Measurements from ENCODE around the gene ANG.

Gene ANG

DNA sequence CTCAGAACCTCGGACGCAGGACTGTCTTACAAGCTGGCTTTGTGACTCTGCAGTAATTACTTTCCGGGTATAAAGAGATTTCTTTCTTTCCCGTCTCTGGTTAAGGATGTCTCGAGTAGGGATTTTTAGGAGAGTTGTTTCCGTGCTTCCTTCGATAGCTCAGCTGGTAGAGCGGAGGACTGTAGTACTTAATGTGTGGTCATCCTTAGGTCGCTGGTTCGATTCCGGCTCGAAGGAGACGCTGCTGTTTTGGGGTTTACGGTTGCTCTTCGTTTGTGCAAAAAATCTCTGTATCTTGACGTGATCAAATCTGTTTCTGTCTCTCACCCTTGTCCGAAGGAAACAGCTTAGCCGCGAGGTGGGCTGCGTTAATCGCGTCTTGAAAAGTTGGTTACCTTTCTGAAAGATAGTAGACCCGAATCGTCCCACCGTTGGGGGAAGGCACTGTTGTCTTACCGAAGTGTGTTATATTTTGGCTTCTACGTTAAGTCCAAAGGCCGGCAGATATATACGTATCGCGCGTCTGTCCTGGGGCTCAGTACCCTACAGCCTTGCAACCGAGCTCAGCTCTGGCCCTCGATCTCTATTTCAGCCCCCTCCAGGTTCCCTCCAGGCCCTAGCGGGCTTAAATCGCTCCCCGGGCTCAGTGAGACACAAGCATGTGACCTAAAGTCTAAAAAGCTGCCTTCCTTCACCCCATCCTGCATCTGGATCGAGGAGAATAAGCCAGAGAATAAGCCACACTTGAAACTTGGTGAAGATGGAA is 5.3 kb upstream of the ANG start:
- no peaks in the 10 kb centered on the region for H3K27me3 ChIP-seq (ENCODE audit: control insufficient read depth in 2 of 2, insufficient read depth in 2 of 2, low read length in 2 of 2)
- no peaks in the 10 kb centered on the region for H3K9me3 ChIP-seq (ENCODE audit: control insufficient read depth in 2 of 2, low read length in 2 of 2)
- H3K9ac ChIP-seq (ENCODE audit: low read depth in 1 of 2, low read length in 2 of 2): peak overlapping the region; percentile 99
- peak overlapping the region; percentile 99 to 100 for H3K27ac ChIP-seq (ENCODE audit: low read depth in 2 of 2, low read length in 2 of 2)
- peaks cover 45 to 56% of the 10 kb centered on the region in 2 donors for H3K4me1 ChIP-seq (ENCODE audit: control insufficient read depth in 2 of 2, insufficient read depth in 2 of 2, low read length in 2 of 2)
- peak overlapping the region; percentile 91 to 96 for H3K4me3 ChIP-seq (ENCODE audit: low read length in 2 of 2)
- H3K36me3 ChIP-seq (ENCODE audit: control insufficient read depth in 2 of 2, insufficient read depth in 2 of 2, low read length in 2 of 2): no peaks in the 10 kb centered on the region

DNA sequence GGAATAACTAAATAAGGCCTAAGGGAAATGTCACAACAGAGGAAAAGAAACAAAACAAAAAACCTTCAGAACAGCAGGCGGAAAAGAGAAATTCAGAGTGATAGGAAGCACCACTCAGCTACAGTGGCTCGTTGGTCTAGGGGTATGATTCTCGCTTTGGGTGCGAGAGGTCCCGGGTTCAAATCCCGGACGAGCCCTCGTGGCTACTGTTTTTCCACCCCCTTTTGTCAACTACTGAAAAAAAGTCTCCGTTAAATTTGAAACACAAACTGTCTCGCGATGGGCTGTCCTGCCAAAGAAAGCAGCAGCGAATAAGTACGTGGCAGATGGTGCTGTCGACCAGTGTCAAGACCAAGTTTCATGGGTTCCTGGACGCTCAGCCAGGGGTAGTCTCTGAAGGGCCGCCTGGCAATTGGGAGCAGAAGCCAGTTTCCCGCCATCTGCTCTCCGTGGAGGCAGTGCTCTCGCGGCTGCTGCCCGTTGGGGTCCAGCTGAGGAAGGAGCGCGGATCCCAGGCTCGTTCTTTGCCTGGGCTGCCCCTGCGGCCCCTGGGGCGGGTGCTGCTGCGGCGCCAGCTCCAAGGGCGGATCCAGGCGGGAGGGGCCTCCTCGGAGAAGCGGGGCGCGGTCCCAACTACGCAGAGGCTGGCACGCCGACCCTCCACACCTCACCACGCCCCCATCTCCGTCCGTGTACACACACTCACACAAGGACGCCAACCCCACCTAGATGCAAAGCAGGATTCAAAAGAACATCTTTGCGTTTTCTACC is 4.5 kb upstream of the ANG start, which contains the start of gene RNASE4:
Gene RNASE4 (plus strand): TSS at position 670 of the 771 bp plus-strand sequence. CDS start 14,812 bp downstream, outside the sequence.
- H3K4me1 ChIP-seq (ENCODE audit: control insufficient read depth in 2 of 2, insufficient read depth in 2 of 2, low read length in 2 of 2): peaks cover 45 to 64% of the 10 kb centered on the region in 2 donors
- no peaks in the 10 kb centered on the region for H3K27me3 ChIP-seq (ENCODE audit: control insufficient read depth in 2 of 2, insufficient read depth in 2 of 2, low read length in 2 of 2)
- no peaks in the 10 kb centered on the region for H3K36me3 ChIP-seq (ENCODE audit: control insufficient read depth in 2 of 2, insufficient read depth in 2 of 2, low read length in 2 of 2)
- H3K9me3 ChIP-seq (ENCODE audit: control insufficient read depth in 2 of 2, low read length in 2 of 2): no peaks in the 10 kb centered on the region
- peak within 1 kb of the TSS; percentile 99 for H3K9ac ChIP-seq (ENCODE audit: low read depth in 1 of 2, low read length in 2 of 2)
- peak within 1 kb of the TSS; percentile 91 to 96 for H3K4me3 ChIP-seq (ENCODE audit: low read length in 2 of 2)
- peak within 1 kb of the TSS; percentile 99 to 100 for H3K27ac ChIP-seq (ENCODE audit: low read depth in 2 of 2, low read length in 2 of 2)

DNA sequence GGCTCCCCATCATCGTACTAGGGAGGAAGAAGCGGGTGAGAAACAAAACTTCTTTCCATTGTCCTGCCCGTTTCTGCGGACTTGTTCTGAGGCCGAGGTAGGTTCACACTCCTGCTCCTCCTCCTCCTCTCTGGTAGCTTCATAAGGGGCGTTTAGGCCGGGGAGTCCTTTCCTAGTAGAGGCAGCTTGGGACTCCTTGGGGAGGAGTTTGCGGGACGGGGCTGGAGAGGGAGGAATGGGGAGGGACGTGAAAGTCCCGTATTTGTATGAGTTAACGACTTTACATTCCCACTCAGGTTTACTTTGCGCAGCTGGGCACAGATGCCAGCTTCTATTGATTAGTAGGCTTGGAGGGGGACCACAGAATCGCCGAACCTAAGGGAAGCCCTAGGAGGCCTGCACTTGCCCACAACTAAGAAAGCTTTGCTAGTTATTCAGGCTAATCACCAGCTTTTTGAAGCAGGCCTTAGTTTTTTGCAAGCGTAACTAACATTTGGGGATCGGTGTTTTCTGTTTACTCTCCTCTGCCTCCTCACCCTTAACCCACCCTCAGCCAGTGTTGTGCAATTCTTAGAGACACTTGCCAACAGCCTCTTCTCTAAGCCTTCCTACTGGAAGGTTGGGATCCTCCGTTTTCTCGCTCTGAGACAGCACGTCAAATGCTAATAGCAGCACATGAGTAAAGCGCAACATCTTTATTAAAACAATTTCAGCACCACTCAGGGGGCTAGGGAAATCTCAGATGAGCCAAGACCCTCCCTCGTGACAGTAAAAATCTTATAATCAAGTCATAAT is 3.7 kb upstream of the ANG start:
- peak overlapping the region; percentile 99 to 100 for H3K27ac ChIP-seq (ENCODE audit: low read depth in 2 of 2, low read length in 2 of 2)
- H3K27me3 ChIP-seq (ENCODE audit: control insufficient read depth in 2 of 2, insufficient read depth in 2 of 2, low read length in 2 of 2): no peaks in the 10 kb centered on the region
- H3K9ac ChIP-seq (ENCODE audit: low read depth in 1 of 2, low read length in 2 of 2): peak overlapping the region; percentile 99
- peaks cover 0 to 3% of the 10 kb centered on the region in 2 donors for H3K36me3 ChIP-seq (ENCODE audit: control insufficient read depth in 2 of 2, insufficient read depth in 2 of 2, low read length in 2 of 2)
- peaks cover 45 to 66% of the 10 kb centered on the region in 2 donors for H3K4me1 ChIP-seq (ENCODE audit: control insufficient read depth in 2 of 2, insufficient read depth in 2 of 2, low read length in 2 of 2)
- H3K4me3 ChIP-seq (ENCODE audit: low read length in 2 of 2): peak overlapping the region; percentile 91 to 96
- H3K9me3 ChIP-seq (ENCODE audit: control insufficient read depth in 2 of 2, low read length in 2 of 2): no peaks in the 10 kb centered on the region

DNA sequence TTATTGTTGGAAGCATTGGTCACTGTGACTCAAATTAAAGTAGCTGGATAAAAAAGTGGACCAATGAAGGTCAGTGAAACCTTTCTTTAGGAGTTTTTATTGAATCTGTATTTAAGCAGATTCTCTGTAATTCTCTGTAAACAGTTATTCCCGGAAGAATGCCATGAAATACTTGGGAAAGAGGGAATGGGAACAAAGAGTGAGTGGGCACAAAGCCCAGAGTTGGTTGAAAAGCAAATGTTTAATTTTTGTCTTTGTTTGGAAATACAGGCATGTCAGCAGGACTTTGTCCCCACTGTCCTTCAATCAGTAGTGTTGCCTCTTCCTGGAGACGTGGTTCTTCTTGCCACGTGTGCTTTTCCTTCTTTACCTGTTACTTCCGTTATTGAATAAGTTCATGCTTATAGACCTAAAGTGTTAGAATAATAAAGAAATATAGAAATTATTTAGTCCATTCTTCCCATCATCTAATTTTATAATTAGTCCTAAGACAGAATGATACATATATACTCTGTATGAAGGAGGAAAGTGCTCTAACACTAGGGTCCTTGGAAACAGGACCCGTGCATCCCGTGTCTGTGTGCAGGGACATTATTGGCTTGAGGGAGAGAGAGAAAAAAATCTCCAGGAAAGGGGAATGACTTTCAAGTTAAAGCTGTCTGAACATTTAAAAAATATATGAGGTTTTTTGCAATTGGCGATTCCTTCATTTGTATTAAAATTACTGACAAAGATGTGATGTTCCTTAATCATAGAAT is 2.0 kb upstream of the ANG start:
- H3K27me3 ChIP-seq (ENCODE audit: control insufficient read depth in 2 of 2, insufficient read depth in 2 of 2, low read length in 2 of 2): no peaks in the 10 kb centered on the region
- peaks cover 0 to 3% of the 10 kb centered on the region in 2 donors for H3K36me3 ChIP-seq (ENCODE audit: control insufficient read depth in 2 of 2, insufficient read depth in 2 of 2, low read length in 2 of 2)
- peak overlapping the region; percentile 99 to 100 for H3K27ac ChIP-seq (ENCODE audit: low read depth in 2 of 2, low read length in 2 of 2)
- peak overlapping the region in 1 of 2 donors; percentile 99 for H3K9ac ChIP-seq (ENCODE audit: low read depth in 1 of 2, low read length in 2 of 2)
- H3K9me3 ChIP-seq (ENCODE audit: control insufficient read depth in 2 of 2, low read length in 2 of 2): no peaks in the 10 kb centered on the region
- H3K4me1 ChIP-seq (ENCODE audit: control insufficient read depth in 2 of 2, insufficient read depth in 2 of 2, low read length in 2 of 2): peaks cover 34 to 52% of the 10 kb centered on the region in 2 donors
- peak overlapping the region; percentile 43 to 60 for H3K4me3 ChIP-seq (ENCODE audit: low read length in 2 of 2)

DNA sequence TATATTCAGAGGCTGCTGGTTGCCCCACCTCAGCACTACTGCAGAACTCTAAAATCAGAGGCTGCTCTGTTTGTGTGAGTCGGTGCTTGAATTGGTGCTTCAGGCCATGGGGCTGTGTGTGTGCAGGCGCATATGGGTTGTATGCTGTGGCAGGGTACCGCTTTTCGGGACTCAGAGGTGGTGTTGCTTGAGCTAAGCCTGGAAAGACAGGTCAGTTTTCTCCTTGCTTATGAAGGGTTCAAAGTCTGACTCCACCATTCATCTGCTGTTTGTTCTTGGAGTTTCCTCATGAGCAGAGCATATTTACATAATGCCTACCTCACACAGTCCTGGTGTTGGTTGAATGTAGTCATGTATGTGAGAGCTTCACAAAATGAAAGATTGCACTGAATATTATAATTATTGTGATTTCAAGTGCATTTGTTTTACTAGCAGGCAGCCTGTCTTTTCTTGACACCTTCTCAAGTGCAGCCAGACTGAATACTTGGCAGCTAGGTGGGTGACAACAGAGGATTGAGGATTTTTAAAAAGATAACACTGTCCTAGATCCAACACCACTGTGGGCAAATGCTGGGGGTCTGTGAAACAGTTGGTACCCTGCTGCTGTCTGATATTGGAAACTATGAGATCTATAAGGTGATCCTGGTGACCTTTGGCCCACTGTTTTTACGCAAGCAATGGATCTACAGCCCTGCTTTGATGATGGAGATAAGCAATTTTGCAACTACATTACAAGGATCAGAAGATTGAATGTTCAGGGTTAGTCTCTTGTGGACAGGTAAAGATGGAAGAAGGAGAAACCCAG is 1.0 kb upstream of the ANG start:
- Histone ChIP-seq H3K4me3 (ENCODE audit: low read length in 2 of 2) (peak overlapping the region; percentile 34 to 60), H3K27ac (ENCODE audit: low read depth in 2 of 2, low read length in 2 of 2) (peak overlapping the region; percentile 87 to 99), H3K27me3 (ENCODE audit: control insufficient read depth in 2 of 2, insufficient read depth in 2 of 2, low read length in 2 of 2) (no peaks in the 10 kb centered on the region), H3K9ac (ENCODE audit: low read depth in 1 of 2, low read length in 2 of 2) (peak overlapping the region; percentile 61 to 99), H3K36me3 (ENCODE audit: control insufficient read depth in 2 of 2, insufficient read depth in 2 of 2, low read length in 2 of 2) (peaks cover 0 to 3% of the 10 kb centered on the region in 2 donors), H3K9me3 (ENCODE audit: control insufficient read depth in 2 of 2, low read length in 2 of 2) (no peaks in the 10 kb centered on the region), H3K4me1 (ENCODE audit: control insufficient read depth in 2 of 2, insufficient read depth in 2 of 2, low read length in 2 of 2) (peaks cover 29 to 50% of the 10 kb centered on the region in 2 donors)

DNA sequence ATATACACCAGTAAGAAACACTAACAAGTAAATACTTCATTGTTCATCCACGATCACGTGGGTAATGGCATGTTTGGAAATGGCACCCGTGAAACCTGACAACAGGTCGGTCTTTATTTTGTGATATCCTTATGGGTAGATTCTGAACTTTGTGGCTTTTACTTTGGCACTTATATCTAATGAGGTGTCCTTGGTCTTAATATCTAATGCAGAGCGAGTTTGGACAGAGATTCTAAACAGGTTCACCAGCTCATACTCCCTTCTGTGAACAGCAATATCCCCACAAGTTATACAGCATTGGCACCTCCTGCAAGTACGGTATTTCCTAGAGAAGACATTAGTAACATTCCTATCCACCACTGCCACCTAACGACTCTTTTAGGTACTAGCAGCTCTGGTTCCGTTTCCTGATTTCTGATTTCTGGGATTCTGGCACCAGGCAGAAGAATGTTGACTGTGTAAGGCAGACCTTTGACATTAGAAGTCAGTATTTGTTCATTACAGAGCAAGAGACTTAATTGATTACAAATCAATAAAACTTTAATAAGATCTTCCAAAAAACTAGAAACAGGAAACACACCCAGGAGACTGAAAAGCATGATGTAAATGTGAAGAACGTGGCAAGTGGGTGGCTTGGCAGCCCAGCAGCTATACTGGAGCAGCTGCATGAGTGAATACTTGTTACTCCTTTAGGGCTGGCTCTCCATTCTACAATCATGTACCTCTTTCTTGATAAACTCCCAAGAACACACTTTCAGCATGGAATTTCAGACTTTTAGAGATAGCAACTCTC is 2.5 kb downstream of the ANG start:
- peaks cover 7 to 10% of the 10 kb centered on the region in 2 donors for H3K36me3 ChIP-seq (ENCODE audit: control insufficient read depth in 2 of 2, insufficient read depth in 2 of 2, low read length in 2 of 2)
- no peak overlapping the region for H3K4me3 ChIP-seq (ENCODE audit: low read length in 2 of 2)
- H3K27me3 ChIP-seq (ENCODE audit: control insufficient read depth in 2 of 2, insufficient read depth in 2 of 2, low read length in 2 of 2): no peaks in the 10 kb centered on the region
- no peaks in the 10 kb centered on the region for H3K9me3 ChIP-seq (ENCODE audit: control insufficient read depth in 2 of 2, low read length in 2 of 2)
- no peak overlapping the region for H3K27ac ChIP-seq (ENCODE audit: low read depth in 2 of 2, low read length in 2 of 2)
- H3K9ac ChIP-seq (ENCODE audit: low read depth in 1 of 2, low read length in 2 of 2): peak overlapping the region in 1 of 2 donors; percentile 36
- peaks cover 13 to 38% of the 10 kb centered on the region in 2 donors for H3K4me1 ChIP-seq (ENCODE audit: control insufficient read depth in 2 of 2, insufficient read depth in 2 of 2, low read length in 2 of 2)

DNA sequence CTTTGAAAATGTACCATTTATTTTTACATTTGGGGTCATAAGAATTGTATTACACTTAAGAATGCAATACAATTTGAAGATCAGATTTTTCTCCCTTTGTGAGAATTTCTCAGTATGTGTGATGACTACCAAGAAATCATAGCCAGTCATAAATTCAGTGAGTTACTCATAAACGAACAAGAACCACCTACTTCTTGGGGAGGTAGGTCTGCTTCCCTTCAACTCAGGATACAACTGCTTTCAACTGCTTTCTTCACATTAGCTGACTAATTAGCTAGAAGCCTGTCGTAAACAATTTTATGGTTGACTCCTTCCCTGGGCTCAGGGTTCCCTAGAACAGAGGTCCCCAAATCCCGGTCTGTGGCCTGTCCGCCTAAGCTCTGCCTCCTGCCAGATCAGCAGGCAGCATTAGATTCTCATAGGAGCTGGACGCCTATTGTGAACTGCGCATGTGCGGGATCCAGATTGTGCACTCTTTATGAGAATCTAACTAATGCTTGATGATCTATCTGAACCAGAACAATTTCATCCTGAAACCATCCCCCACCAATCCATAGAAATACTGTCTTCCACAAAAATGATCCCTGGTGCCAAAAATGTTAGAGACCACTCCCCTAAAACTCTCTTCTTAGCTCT is 3.7 kb downstream of the ANG start:
- H3K4me3 ChIP-seq (ENCODE audit: low read length in 2 of 2): no peak overlapping the region
- peaks cover 6 to 27% of the 10 kb centered on the region in 2 donors for H3K4me1 ChIP-seq (ENCODE audit: control insufficient read depth in 2 of 2, insufficient read depth in 2 of 2, low read length in 2 of 2)
- no peaks in the 10 kb centered on the region for H3K9me3 ChIP-seq (ENCODE audit: control insufficient read depth in 2 of 2, low read length in 2 of 2)
- no peaks in the 10 kb centered on the region for H3K27me3 ChIP-seq (ENCODE audit: control insufficient read depth in 2 of 2, insufficient read depth in 2 of 2, low read length in 2 of 2)
- H3K9ac ChIP-seq (ENCODE audit: low read depth in 1 of 2, low read length in 2 of 2): no peak overlapping the region
- H3K27ac ChIP-seq (ENCODE audit: low read depth in 2 of 2, low read length in 2 of 2): peak overlapping the region in 1 of 2 donors; percentile 14
- H3K36me3 ChIP-seq (ENCODE audit: control insufficient read depth in 2 of 2, insufficient read depth in 2 of 2, low read length in 2 of 2): peaks cover 7 to 10% of the 10 kb centered on the region in 2 donors

DNA sequence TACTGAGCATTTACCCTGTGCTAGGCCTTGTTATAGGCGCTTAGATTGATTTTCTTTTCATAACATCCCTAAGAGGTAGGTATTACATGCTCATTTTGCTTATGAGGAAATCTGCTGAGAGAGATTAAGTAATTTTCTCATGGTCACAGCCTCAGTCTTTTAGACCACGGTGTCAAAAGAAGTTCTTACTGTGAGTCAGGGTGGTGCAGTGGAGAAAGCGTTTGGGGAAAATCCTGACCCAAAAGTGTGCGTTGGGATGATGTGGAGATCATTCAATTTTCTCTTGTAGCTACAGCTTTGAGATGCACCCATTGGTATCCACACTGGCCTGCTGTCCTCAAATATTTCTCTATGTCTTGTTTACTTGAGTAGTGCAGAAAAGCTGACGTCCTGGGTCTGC is 8.2 kb downstream of the ANG start:
- Histone ChIP-seq H3K4me1 (ENCODE audit: control insufficient read depth in 2 of 2, insufficient read depth in 2 of 2, low read length in 2 of 2) (peaks cover under 1 to 3% of the 10 kb centered on the region in 2 donors), H3K36me3 (ENCODE audit: control insufficient read depth in 2 of 2, insufficient read depth in 2 of 2, low read length in 2 of 2) (peaks cover 14 to 17% of the 10 kb centered on the region in 2 donors), H3K27ac (ENCODE audit: low read depth in 2 of 2, low read length in 2 of 2) (no peak overlapping the region), H3K4me3 (ENCODE audit: low read length in 2 of 2) (no peak overlapping the region), H3K9ac (ENCODE audit: low read depth in 1 of 2, low read length in 2 of 2) (no peak overlapping the region), H3K9me3 (ENCODE audit: control insufficient read depth in 2 of 2, low read length in 2 of 2) (no peaks in the 10 kb centered on the region), H3K27me3 (ENCODE audit: control insufficient read depth in 2 of 2, insufficient read depth in 2 of 2, low read length in 2 of 2) (no peaks in the 10 kb centered on the region)
